K562 (cell line): Measurements from ENCODE around the gene UFSP1. TPM values are rescaled to one million over a fixed set of nuclear protein-coding genes. Genes with fewer than 3 reads are reported as not detected.

Experiments used
- ATAC-seq: fragments of 200-7000 bp; cut with Tn5 transposase; 3 replicates; pipeline ENCODE4 v1.9.1; 2020; ENCODE audit warnings: moderate library complexity
- BruUV-seq: library from RNA; stranded (reverse); fragments of 400-500 nt; replicated peaks from 2 replicates; lab custom pipeline; 2021; lab: Mats Ljungman, UMichigan
- CTCF ChIA-PET: fragments of 300-600 bp; formaldehyde crosslinking; extraction: SDS; loops from one replicate; lab custom pipeline; 2021; ENCODE audit warnings: low intra/inter-chr PET ratio; lab: Yijun Ruan, JAX
- POLR2A ChIA-PET: fragments of 300-600, 350-650 bp; sonication (Branson Sonifier 250); formaldehyde crosslinking; extraction: SDS; loops from one replicate; lab custom pipeline; 2021; ENCODE audit warnings: antibody characterized with exemption, inconsistent platforms; lab: Yijun Ruan, JAX
- DNase-seq, 4 experiments: peaks; one replicate each; pipeline versions ENCODE4 v3.0.0 to v3.0.0-alpha.2; 2011 to 2018; ENCODE audit warnings: low spot score in 3 of 4, mixed read lengths in 3 of 4; ENCODE audit errors: extremely low read depth in 1 of 4
- FAIRE-seq: peaks from 2 replicates; lab custom pipeline; 2011; peaks lifted over from hg19 to GRCh38; lab: Jason Lieb, UNC
- H2AFZ ChIP-seq: 2 replicates; pipeline ENCODE4 v1.6.0; 2011; ENCODE audit warnings: low read depth, low read length, control low read depth, inconsistent platforms
- H3K27ac ChIP-seq: fragments of 200-600 bp; 3 replicates; pipeline ENCODE4 v1.8.0; 2011; ENCODE audit warnings: low read depth, mild to moderate bottlenecking, control low read depth, inconsistent platforms, low read length, moderate library complexity, mixed read lengths; ENCODE audit errors: extremely low read depth
- H3K27me3 ChIP-seq, 2 experiments: fragments of 300-600 bp in 1 of 2; 2 replicates in 1 of 2; 3 replicates in 1 of 2; pipeline versions ENCODE4 v1.6.0 to v1.8.0; 2011; ENCODE audit warnings: inconsistent platforms in 2 of 2, low read length in 2 of 2, mild to moderate bottlenecking in 1 of 2, mixed read lengths in 1 of 2, moderate library complexity in 1 of 2; ENCODE audit not compliant: control insufficient read depth in 2 of 2, insufficient read depth in 2 of 2
- H3K36me3 ChIP-seq: fragments of 300-600 bp; 3 replicates; pipeline ENCODE4 v1.8.0; 2011; ENCODE audit warnings: mild to moderate bottlenecking, low read length, inconsistent platforms; ENCODE audit not compliant: control insufficient read depth, insufficient read depth
- H3K4me1 ChIP-seq, 2 experiments: fragments of 200-600 bp in 1 of 2; replicated peaks in 1 of 2; 2 replicates in 1 of 2; 3 replicates in 1 of 2; pipeline versions ENCODE4 v1.5.1 to v1.8.0; 2011; ENCODE audit warnings: inconsistent platforms in 2 of 2, low read length in 2 of 2, mild to moderate bottlenecking in 1 of 2, mixed read lengths in 1 of 2, moderate library complexity in 1 of 2; ENCODE audit not compliant: control insufficient read depth in 2 of 2, insufficient read depth in 2 of 2
- H3K4me2 ChIP-seq: 2 replicates; pipeline ENCODE4 v1.6.1; 2011; ENCODE audit warnings: low read length, control low read depth, inconsistent platforms, mixed read lengths; ENCODE audit not compliant: insufficient read depth
- H3K4me3 ChIP-seq: fragments of 200-600 bp; sonication (generic), shearing (Covaris generic); 2 replicates; pipeline ENCODE4 v1.5.1; 2016; ENCODE audit warnings: control low read depth, inconsistent platforms
- H3K79me2 ChIP-seq: fragments of 200-600 bp; 3 replicates; pipeline ENCODE4 v1.8.0; 2011; ENCODE audit warnings: low read length, inconsistent platforms; ENCODE audit not compliant: control insufficient read depth, insufficient read depth
- H3K9ac ChIP-seq, 2 experiments: 2 replicates each; pipeline versions ENCODE4 v1.6.0 to v1.6.1; 2011; ENCODE audit warnings: low read depth in 2 of 2, low read length in 2 of 2, control low read depth in 1 of 2, inconsistent platforms in 1 of 2, mild to moderate bottlenecking in 1 of 2, mixed read lengths in 1 of 2; ENCODE audit not compliant: insufficient read depth in 1 of 2
- H3K9me1 ChIP-seq: one replicate; pipeline ENCODE4 v1.6.0; 2011; ENCODE audit warnings: inconsistent platforms, mild to moderate bottlenecking, low read length, moderate library complexity; ENCODE audit not compliant: control insufficient read depth, insufficient read depth
- H3K9me3 ChIP-seq: replicated peaks from 2 replicates; pipeline ENCODE4 v1.5.1; 2011; ENCODE audit warnings: low read depth, low read length, inconsistent platforms; ENCODE audit not compliant: control insufficient read depth, insufficient read depth
- H4K20me1 ChIP-seq: replicated peaks from 2 replicates; pipeline ENCODE4 v1.6.1; 2011; ENCODE audit warnings: low read length, inconsistent platforms, mixed read lengths; ENCODE audit not compliant: control insufficient read depth, insufficient read depth
- ATF1 ChIP-seq, 2 experiments: fragments of 450-650 bp in 1 of 2; IDR thresholded peaks; 2 replicates each; pipeline ENCODE4 v1.6.1; 2016; ENCODE audit warnings: missing compliant biosample characterization in 1 of 2, missing genetic modification characterization in 1 of 2
- E2F3 ChIP-seq: fragments of 250-450 bp; sonication (Bioruptor Pico); IDR thresholded peaks from 2 replicates; pipeline ENCODE4 v1.4.0; 2020; ENCODE audit warnings: mild to moderate bottlenecking
- FOXP1 ChIP-seq: sonication (generic); formaldehyde crosslinking; IDR thresholded peaks from 2 replicates; pipeline ENCODE4 v1.8.0; 2022; ENCODE audit warnings: mild to moderate bottlenecking, missing genetic modification reagents
- GABPB2 ChIP-seq: fragments of 250-450 bp; sonication (Bioruptor Pico); conservative IDR thresholded peaks from 2 replicates; pipeline ENCODE4 v1.5.1; 2021; ENCODE audit warnings: mild to moderate bottlenecking
- HBP1 ChIP-seq: fragments of 450-650 bp; formaldehyde crosslinking; IDR thresholded peaks from 2 replicates; pipeline ENCODE4 v1.4.0; 2022; ENCODE audit warnings: missing genetic modification characterization
- HNRNPL ChIP-seq: fragments of 200-400 bp; formaldehyde crosslinking; IDR thresholded peaks from 2 replicates; pipeline ENCODE4 v1.6.1; 2017; ENCODE audit warnings: low read depth, mild to moderate bottlenecking, low read length
- KLF10 ChIP-seq: fragments of 250-450 bp; sonication (Bioruptor Pico); IDR thresholded peaks from 2 replicates; pipeline ENCODE4 v1.6.1; 2021; ENCODE audit warnings: matching md5 sums
- NFYB ChIP-seq: IDR thresholded peaks from 2 replicates; pipeline ENCODE4 v1.6.1; 2011; ENCODE audit warnings: mild to moderate bottlenecking, moderate library complexity; ENCODE audit not compliant: insufficient read length; ENCODE audit errors: extremely low read depth
- NR4A1 ChIP-seq, 2 experiments: fragments of 250-450 bp in 1 of 2; fragments of 450-650 bp in 1 of 2; sonication (Bioruptor Pico) in 1 of 2; IDR thresholded peaks; 2 replicates each; pipeline versions ENCODE4 v1.4.0 to v1.6.1; 2016 to 2020; ENCODE audit warnings: mild to moderate bottlenecking in 2 of 2, missing compliant biosample characterization in 1 of 2, missing genetic modification characterization in 1 of 2, moderate library complexity in 1 of 2
- PCBP1 ChIP-seq: fragments of 200-400 bp; formaldehyde crosslinking; IDR thresholded peaks from 2 replicates; pipeline ENCODE4 v1.6.1; 2018; ENCODE audit warnings: mild to moderate bottlenecking, low read depth, low read length; ENCODE audit not compliant: poor library complexity, severe bottlenecking
- RBM22 ChIP-seq: fragments of 200-400 bp; formaldehyde crosslinking; IDR thresholded peaks from 2 replicates; pipeline ENCODE4 v1.6.1; 2018; ENCODE audit warnings: low read length, low read depth; ENCODE audit not compliant: poor library complexity, severe bottlenecking
- SMARCB1 ChIP-seq: IDR thresholded peaks from 2 replicates; pipeline ENCODE4 v1.6.1; 2011; ENCODE audit warnings: improper control_type of control experiment, low read depth; ENCODE audit not compliant: insufficient read length
- ZBTB33 ChIP-seq: sonication (generic); formaldehyde crosslinking; IDR thresholded peaks from 2 replicates; pipeline ENCODE4 v1.8.1; 2023; ENCODE audit warnings: mild to moderate bottlenecking, missing genetic modification reagents
- ZHX1 ChIP-seq: fragments of 150-350 bp; conservative IDR thresholded peaks from 2 replicates; pipeline ENCODE4 v1.6.1; 2014; ENCODE audit warnings: low read length
- WGBS: fragments of 100-300 bp; shearing (Covaris generic); methylation state at CpG from one replicate; pipeline ENCODE4 v1.1.6; 2016; ENCODE audit warnings: low coverage, mixed read lengths; ENCODE audit not compliant: insufficient coverage; ENCODE audit errors: missing lambda C conversion rate; 5-methylcytosine and 5-hydroxymethylcytosine counted together
- in situ Hi-C: fragments of 300-500 bp; cut with MboI; formaldehyde crosslinking; loops from 4 replicates; pipeline ENCODE4 v1.15.0; 2018; ENCODE audit warnings: inconsistent platforms, mixed read lengths
- intact Hi-C: fragments of 100-400 bp; cut with micrococcal nuclease; formaldehyde crosslinking; loops from 2 replicates; pipeline ENCODE4 v1.14.2; 2022
- polyA plus RNA-seq, 8 experiments: library from polyadenylated mRNA; depleted of rRNA in 4 of 8; stranded (reverse) in 5 of 8; unstranded in 3 of 8; fragments of >200 nt; fragmentation: Nextera tagmentation in 2 of 8; fragmentation: Illumina TruSeq in 1 of 8; extraction: Ambion mirVana in 2 of 8; extraction: Trizol in 1 of 8; gene quantifications; 2 replicates each; pipeline versions ENCODE4 v1.2.1 to v1.2.3, GENCODE V29; 2011 to 2014; ENCODE audit warnings: inconsistent platforms in 1 of 8, missing spikeins in 1 of 8
- total RNA-seq, 7 experiments: library from RNA; depleted of rRNA in 6 of 7; stranded (reverse); fragments of >200 nt in 6 of 7; fragmentation: Illumina TruSeq in 2 of 7; extraction: Trizol in 2 of 7; gene quantifications; 2 replicates each; pipeline versions ENCODE4 v1.2.1 to v1.2.3, GENCODE V29; 2011 to 2021; ENCODE audit warnings: low replicate concordance in 1 of 7

Gene UFSP1
- total and polyA plus RNA-seq, 9 of the 15 experiments (the other 6 are each of a cell fraction or from before 2014, with no cell fraction given): 0.50 to 18.8 (median 2.1) TPM

- WGBS: 97% methylated on average over 27 of the region's 46 CpGs
- no TSS peak for BruUV-seq
- DNase-seq (no peak), ATAC-seq (no peak), FAIRE-seq (no peak)
- H2AFZ ChIP-seq: peak overlapping the region; percentile 82
- H3K36me3 ChIP-seq: peaks cover 40% of the 10 kb centered on the region; the same call in 2 of the 3 replicates
- no peaks in the 10 kb centered on the region; a peak in 1 of 5 replicates for H3K27me3 ChIP-seq
- H3K9ac ChIP-seq: peak overlapping the region; percentile 98
- no peaks in the 10 kb centered on the region for H4K20me1 ChIP-seq
- H3K4me2 ChIP-seq: peak overlapping the region; percentile 95; the same call in 1 of the 2 replicates
- H3K4me1 ChIP-seq: peaks cover 18 to 55% of the 10 kb centered on the region in 2 experiments
- ChIA-PET CTCF (interaction anchor here (0.6 kb wide), 1 partner anchor 172 kb away, joined by 3 read pairs; the partner anchor contains the start of gene GIGYF1), POLR2A (interaction anchor here (0.6 to 1.0 kb wide), 4 partner anchors 12 to 437 kb away, joined by 3 to 6 read pairs (median 3); no protein-coding TSS in a partner anchor)
- intact Hi-C loops (no loop called here), in situ Hi-C loops (no loop called here)
- H3K9me3 ChIP-seq: no peaks in the 10 kb centered on the region
- H3K9me1 ChIP-seq: no peaks in the 10 kb centered on the region
- H3K27ac ChIP-seq: peak overlapping the region; percentile 97
- H3K79me2 ChIP-seq: peaks cover 31% of the 10 kb centered on the region
- 0 out of 2 replicates have a peak overlapping the region, but pooled peaks have one; percentile 90 for H3K4me3 ChIP-seq
- no peak for TF ChIP-seq ZHX1
- no peak for TF ChIP-seq E2F3
- peak; percentile 15 for TF ChIP-seq RBM22
- peak; percentile 6; the same call in 1 of the 2 replicates for TF ChIP-seq FOXP1 (CRISPR knock-in tag)
- no peak for TF ChIP-seq SMARCB1
- no peak for TF ChIP-seq ATF1 (CRISPR knock-in tag; IDR thresholded peaks at IDR 0.05)
- TF ChIP-seq ATF1 (tag; IDR thresholded peaks at IDR 0.05): no peak
- TF ChIP-seq GABPB2 (CRISPR knock-in tag): no peak
- TF ChIP-seq ZBTB33 (CRISPR knock-in tag): 0 out of 2 replicates have a peak, but pooled peaks have one; percentile 2
- peak; percentile 20 for TF ChIP-seq PCBP1
- no peak for TF ChIP-seq HBP1 (CRISPR knock-in tag)
- no peak for TF ChIP-seq NFYB
- TF ChIP-seq NR4A1 (CRISPR knock-in tag; IDR thresholded peaks at IDR 0.05): no peak
- no peak for TF ChIP-seq NR4A1 (tag; IDR thresholded peaks at IDR 0.05)
- peak; percentile 94 for TF ChIP-seq HNRNPL
- no peak for TF ChIP-seq KLF10 (CRISPR knock-in tag)
These were observed 23.4 kb downstream of the UFSP1 start for GRCh38 chr7:100865938-100866728.
